NB4 (cell line): ENCODE measurements around the gene TUBB2B.

Experiments
- DNase-seq: peaks from one replicate; pipeline ENCODE4 v3.0.0; 2010; ENCODE audit warnings: low read depth
- H3K4me3 ChIP-seq: one replicate; pipeline ENCODE4 v1.5.1; 2011; ENCODE audit warnings: mild to moderate bottlenecking, low read depth, low read length, moderate library complexity
- CTCF ChIP-seq: IDR thresholded peaks from one replicate; pipeline ENCODE4 v1.5.1; 2012; ENCODE audit warnings: low read depth, low read length
- MAX ChIP-seq: IDR thresholded peaks from 2 replicates; pipeline ENCODE4 v1.6.1; 2011; ENCODE audit warnings: low read depth, low read length
- MYC ChIP-seq: IDR thresholded peaks from 2 replicates; pipeline ENCODE4 v1.6.1; 2011; ENCODE audit warnings: low read depth, low read length
- POLR2A ChIP-seq: IDR thresholded peaks from 2 replicates; pipeline ENCODE4 v1.6.1; 2011; ENCODE audit warnings: mild to moderate bottlenecking; ENCODE audit not compliant: insufficient read length; ENCODE audit errors: extremely low read depth

TUBB2B gene

GRCh38 chr6:3228771-3229565, 1.5 kb upstream of the TUBB2B start:
- no peak overlapping the region for H3K4me3 ChIP-seq

DNA sequence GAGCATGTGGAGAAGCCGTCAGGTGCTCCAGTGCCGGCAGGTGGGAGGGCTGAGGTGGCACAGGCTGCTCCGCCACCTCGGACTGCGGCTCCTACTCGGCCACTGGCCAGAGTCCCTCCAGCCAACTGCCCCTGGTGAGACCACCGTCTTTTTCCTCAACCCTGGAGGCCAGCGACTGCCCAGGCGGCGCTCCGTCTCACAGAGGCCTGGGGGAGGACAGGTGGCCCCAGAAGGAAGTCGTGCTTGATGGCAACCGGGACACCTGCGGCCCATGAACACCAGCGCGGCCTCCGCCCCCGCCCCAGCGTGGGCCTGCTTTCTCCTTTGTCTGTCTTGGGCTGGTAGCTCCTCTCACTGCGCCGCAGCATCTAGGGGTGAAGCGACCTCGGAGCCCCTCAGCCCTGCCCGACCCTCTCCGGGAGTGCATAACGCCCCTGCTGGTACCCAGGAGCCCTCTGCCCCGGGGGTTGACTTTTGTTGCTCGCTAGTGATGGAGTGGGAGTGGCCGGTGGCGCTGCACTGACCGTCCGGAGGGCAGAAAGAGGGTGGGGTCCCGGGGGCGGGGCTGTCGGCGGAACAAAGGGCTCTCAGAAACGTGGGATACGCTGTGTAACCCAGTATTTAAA, 706 bp upstream of the TUBB2B start:
- H3K4me3 ChIP-seq: no peak overlapping the region
- TF ChIP-seq MAX: no peak
- TF ChIP-seq MYC: no peak
- TF ChIP-seq POLR2A: no peak
- TF ChIP-seq CTCF: no peak
- DNase-seq: no peak

More at GRCh38 chr6:3228771-3229565, 1.5 kb upstream of the TUBB2B start:
- no peak for TF ChIP-seq MAX
- no peak for TF ChIP-seq POLR2A
- TF ChIP-seq MYC: no peak
- TF ChIP-seq CTCF: no peak
- DNase-seq: no peak

DNA sequence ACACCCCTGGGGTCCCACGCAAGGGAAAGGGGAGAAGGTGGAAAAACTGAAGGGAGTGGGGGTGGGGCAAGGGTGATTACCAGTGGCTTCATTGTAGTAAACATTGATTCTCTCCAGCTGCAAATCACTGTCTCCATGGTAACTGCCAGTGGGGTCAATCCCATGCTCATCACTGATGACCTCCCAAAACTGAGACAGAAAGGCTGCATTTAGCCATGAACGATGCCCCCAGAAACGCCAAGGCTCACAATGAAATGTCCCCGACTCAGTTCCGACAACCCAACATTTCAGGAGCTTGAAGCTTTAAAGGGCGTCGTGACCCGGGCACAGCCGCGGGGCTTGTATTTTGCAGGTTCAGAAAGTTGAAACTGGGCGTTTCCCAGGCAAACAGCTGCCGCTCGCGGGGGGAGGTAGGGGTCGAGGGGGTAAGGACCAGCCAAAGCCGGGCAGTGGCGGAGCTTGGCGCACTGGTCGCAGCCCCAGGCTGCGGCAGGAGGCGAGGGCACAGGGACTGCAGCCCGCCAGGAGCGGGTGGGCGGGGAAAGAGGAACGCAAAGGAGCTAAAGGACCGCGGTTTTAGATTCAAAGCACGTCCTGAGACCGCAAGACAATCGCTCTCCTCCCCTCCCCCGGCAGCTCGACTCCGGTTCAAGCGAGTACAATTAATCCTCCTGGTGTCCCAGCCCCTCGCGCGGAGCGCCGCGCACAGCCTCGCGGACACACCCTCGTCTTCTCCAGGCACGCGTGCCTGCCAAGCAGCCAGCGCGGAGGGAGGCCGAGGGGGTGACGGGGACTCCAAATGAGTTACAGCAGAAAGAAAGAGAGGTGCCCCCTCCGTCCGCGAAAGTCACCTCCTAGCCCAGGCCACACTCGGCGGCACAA, 731 bp downstream of the TUBB2B start:
- H3K4me3 ChIP-seq: no peak overlapping the region
- peak; percentile 68 for DNase-seq

GRCh38 chr6:3226042-3226441, 1.4 kb downstream of the TUBB2B start:
- DNase-seq: no peak
- no peak for TF ChIP-seq MYC
- H3K4me3 ChIP-seq: no peak overlapping the region

More for the DNA sequence above, 731 bp downstream of the TUBB2B start:
- TF ChIP-seq CTCF (no peak), POLR2A (no peak), MYC (no peak), MAX (no peak)

GRCh38 chr6:3222506-3223038, 4.9 kb downstream of the TUBB2B start:
- DNase-seq: no peak
- H3K4me3 ChIP-seq: no peak overlapping the region
- TF ChIP-seq MAX (no peak), MYC (no peak), CTCF (no peak), POLR2A (no peak)

GRCh38 chr6:3221578-3221977, 5.9 kb downstream of the TUBB2B start:
- TF ChIP-seq CTCF: no peak
- no peak for DNase-seq
- H3K4me3 ChIP-seq: no peak overlapping the region
